ENCODE measurements around the gene SOCS7. TPM values are rescaled to one million over a fixed set of nuclear protein-coding genes. Genes with fewer than 3 reads are reported as not detected.
A peak's percentile ranks its signal among the peaks of the same experiment; 100 is the strongest.

Gene SOCS7
- polyA plus RNA-seq, 5 donors: 12.7 to 20.7 (median 17.3) TPM

GRCh38 chr17:38358586-38359513 is 7.2 kb downstream of the SOCS7 start:
- DNase-seq: no peak

DNA sequence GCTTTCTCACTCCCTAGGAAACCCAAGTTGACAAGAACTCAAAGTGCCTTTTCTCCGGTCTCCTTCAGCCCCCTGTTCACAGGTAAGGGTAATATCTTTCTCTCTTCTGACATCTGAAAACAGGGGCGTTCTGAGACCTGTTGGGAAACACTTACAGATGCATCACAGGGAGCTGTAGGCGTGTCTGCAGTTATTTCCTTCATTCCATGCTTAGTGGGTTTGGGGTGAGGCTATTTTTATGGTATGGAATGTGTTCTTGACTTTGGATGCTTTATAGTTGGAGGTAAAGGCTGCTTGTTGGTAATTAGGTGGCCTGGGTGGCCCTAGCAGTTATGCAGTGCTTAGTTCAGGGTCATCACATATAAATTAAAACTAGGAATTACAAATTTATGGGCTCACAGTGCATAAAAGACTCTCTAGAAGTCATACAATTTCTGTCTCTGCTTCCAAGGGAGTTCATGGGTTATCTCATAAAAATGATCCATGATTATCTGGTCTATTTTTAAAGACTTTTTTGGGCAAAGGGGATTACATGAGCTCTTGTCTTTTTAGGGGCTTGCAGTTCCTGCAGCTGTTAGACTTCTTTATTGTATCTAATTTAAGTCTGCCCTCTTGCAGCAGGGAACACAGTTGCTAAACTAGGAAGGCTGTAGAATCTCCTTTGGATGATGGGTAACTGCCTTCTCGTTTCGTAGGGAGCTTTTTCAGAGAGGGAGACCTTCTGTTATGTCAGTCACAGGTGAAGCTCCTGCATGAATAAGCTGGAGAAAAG is 10.2 kb downstream of the SOCS7 start:
- DNase-seq: no peak

GRCh38 chr17:38363016-38363415 is 11.4 kb downstream of the SOCS7 start:
- no peak for DNase-seq

DNA sequence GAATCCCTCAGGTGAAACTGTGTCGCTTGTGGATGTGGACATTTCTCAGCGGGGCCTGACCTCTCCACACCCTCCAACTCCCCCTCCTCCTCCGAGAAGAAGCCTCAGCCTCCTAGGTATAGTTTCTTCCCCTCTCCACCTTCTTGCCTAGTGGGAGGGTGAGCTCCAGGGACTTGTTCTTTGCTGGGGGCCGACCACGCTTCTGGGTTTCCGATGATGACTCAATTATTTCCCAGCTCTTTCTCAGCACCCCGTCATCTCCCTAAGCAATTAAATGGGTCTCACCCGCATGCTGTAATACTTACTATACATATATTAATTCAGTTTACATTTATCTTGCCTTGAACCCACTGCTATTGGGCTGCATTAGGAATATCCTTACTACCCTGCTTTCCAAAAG is 13.1 kb downstream of the SOCS7 start:
- DNase-seq: no peak

GRCh38 chr17:38369124-38369886 is 17.7 kb downstream of the SOCS7 start:
- DNase-seq: no peak

DNA sequence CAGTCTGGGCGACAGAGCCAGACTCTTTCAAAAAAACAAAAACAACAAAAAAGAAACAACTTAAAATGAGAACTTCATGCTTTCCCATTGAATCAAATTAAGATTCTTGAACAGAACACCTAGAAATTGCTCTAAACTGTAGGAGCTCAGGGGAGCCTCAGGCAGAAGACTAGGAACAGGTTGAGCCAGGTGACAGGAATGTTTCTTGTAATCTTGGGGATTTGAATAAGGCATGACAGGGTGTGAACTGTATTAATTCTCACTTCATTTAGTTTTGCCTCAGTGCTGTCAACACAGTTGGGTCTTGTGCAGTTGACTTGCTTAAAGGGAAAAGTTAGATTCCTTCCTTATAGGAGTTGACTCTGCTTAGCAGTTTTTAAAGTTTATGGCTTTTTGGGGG is 27.8 kb downstream of the SOCS7 start:
- no peak for DNase-seq

DNA sequence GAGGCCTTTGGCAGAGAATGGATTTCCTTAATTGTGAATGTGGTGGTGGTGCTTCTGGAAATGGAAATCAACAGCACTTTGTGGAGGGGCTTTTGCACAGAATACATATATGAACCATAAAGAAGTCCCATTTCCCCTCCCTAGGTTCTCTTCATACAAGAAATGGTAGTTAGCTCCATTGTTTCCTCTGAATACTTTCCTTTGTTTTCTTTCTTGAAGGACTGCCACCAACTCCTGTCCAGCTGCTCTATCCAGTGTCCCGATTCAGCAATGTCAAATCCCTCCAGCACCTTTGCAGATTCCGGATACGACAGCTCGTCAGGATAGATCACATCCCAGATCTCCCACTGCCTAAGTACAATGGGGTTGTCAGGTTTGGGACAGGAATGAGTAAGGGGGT is 43.4 kb downstream of the SOCS7 start:
- no peak for DNase-seq

DNA sequence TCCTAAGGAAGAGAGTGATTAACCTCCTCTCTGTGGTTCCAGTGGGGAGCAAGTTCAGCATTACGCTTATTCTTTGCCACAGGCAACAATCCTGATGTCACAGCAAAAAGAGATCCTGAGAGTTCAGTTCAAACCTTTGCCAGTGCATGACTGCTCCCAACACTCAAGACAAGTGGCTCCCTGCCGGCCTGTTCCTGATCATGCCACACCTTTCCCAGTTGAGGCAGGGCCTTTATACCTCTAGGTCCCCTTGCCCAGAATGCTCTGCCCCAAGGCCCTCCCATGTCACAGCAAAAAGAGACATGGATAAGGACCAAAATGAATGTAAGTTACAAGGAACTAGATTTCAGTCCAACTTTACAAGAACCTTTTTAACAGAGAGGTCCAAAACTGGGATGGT is 45.6 kb downstream of the SOCS7 start:
- no peak for DNase-seq

DNA sequence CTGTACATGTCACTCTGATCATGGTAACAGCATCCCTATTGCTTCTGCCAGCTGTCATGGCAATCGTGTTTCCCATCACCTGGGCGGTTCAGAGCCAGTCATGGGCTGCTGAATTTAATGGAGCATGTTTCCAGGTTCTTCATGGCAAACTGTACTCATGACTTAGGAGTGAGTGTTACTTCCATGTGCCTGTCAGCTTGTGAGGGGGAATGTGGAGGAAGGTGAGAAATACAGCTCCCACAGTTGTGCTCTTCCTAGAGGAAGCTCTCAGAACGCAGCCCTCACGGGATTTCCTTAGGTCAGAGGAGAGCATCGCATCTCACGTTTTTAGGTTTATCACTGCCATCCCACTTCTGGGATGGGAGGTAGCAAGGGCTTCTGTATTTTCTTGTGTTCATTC is 48.6 kb downstream of the SOCS7 start:
- DNase-seq: no peak

DNA sequence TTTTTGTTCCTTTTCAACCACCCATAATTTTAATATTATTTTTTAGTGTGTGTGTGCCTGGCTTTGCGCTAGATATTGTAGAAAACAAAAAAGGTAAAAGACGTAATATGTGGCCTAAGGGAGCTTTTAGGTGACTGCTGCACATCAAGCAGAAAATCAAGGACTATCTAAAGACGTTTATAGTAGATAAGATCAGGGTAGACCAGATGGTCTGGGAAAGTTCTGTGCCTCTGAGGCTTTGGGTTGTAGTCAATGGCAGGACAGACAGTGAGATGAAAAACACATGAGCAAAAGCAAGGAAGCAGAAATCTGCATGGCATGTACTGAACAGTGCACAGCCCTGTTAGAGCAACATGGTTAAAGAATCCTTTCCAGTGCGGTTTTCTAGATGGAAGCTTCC is 49.8 kb downstream of the SOCS7 start:
- no peak for DNase-seq

DNA sequence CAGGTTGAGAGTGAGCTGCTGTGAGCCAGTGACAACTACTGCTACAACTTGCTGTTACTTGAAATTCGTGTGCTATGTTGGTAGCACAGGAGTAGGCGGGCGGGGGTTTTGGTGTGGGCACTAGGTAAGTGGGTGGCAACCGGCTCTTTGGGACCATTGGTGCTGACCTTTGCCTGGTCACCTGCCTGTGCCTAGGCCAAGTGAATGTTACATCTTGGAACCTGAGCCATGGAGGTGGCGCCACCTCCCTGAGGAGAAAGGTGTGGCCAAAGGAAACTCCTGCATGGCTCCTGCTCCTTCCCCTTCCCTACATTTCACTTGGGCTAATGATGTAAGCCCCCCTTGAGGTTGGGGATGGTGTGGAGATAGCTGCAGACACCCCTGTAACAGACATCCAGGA is 51.3 kb downstream of the SOCS7 start:
- DNase-seq: no peak

DNA sequence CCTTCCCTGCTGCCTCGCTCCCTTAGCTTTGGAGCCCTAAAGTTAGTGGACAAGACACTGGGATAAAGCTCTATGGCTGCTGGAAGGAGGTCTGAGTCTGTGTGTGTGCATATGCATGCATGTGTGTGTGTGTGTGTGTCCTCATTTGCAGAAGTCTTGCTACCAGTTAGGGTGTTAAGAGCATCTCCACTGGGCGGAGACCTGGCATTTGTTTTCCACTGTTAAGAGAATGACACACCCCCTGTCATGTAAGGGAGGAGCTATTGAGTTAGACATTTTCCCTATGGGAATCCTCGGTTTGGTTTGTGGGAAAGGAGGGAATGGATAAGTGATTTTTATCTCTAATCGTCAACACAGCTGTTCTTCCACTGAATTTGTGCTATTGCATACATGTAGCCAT is 51.8 kb downstream of the SOCS7 start:
- DNase-seq: peak in 1 of 2 donors; percentile 55

DNA sequence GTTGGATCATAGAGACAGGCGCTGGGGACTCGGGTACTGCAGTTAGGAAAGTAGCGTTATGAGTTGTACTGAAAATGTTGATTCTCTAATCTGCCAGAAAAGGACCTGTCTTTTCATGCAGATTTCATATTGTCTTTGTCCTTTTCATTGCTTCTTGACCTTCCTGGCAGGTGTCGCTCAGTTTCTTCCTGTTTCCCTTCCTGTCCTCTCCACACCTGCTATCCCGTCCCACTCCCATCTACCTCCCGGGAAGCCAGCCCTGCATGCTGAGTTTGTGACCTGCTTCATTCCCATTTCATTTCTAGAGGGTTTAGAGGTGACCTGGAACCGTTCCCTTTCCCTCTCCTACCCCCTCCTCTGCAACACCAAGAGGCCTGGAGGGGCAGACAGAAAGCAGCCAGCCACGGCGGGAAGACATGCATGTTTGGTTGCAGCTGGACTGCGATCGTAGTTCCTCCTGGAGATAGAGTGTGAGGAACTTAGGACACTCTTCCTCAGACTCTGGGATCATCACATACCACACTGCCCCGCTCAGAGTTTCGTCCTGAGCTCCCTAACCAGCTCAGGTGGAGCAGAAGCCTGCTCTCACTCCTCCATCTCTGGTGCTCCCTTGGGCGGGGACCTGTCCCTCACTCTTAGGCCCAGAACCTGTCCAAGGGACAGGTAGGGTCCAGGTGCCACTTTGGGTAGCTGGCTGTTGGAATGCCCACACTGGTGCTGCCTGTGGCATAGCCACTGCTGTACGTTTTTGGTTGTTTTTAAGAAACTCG is 52.7 kb downstream of the SOCS7 start:
- DNase-seq: no peak

DNA sequence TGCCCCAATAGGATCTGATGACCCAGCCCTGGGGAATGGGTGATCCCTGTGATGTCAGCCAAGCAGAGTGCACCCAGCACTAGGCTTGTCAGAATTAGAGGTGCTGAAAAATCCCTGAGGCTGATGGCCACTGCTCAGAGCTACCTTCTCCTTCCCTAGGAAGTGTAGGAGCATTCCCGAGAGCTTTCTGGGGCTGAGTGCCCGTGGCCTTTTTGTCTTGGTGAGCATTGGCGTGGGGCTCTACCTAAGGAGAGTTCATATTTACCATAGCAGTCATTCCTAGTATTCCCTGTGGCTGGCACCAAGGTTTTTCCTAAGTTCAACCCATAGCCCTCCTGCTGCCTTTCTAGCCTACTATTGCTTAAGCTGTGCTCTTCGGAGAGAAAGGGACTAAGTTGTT is 54.0 kb downstream of the SOCS7 start:
- no peak for DNase-seq

DNA sequence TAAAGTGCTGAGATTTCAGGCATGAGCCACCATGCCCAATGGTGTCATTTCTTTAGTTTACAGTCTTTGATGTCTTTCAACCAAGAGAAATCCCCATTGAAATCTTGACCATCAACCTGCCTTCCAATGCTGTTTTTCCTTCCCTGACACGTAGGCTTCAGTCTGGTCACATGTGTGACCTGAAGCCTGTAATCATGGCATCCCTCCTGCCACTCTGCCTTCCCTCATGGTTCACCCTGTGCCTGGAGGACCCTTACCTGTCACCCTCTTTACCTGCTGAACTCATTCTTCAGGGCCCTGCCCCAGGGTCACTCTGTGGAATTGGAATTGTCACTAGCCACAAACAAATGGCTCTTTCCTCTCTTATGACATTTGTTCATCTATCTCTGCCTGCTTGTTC is 58.6 kb downstream of the SOCS7 start:
- DNase-seq: no peak

- DNase-seq: peak; percentile 54 to 75
Measured at GRCh38 chr17:38415250-38416194, 63.9 kb downstream of the SOCS7 start.

GRCh38 chr17:38416840-38417209 is 65.2 kb downstream of the SOCS7 start:
- DNase-seq: no peak

DNA sequence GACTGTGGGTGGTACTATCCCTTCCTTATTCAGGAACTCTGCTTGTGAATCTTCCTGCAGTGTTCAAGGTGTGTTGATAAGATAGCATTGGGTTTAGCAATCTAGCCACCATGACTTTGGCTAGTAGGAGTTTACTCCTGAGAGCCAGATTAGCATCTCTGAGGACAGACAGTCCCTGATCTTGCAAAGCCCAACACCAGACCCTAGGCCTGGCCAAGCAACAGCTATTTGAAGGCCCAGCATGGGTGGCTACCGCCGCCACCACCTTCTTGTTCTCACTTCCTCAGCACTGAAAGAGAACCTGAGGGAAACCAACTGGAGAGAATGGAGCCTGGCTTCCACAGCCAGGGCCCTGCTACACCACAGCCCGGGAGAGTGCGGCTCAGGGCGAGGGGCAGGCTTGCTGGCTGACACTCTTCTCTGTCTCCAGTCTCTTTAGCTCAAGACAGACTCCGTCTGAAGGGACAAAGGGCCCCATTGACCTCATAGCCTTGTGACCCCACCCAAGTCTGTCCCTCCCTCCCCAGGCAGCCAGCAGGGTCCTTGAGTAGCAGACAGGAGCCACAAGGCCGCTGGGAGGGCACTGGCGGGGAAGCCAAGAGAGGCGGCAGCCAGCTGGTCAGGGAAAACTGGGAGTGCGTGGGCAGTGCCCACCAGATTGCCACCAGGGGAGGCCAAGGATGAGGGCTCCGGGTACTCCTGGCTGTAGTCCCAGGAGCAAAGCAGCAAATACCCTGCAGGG is 65.7 kb downstream of the SOCS7 start:
- DNase-seq: no peak

GRCh38 chr17:38418062-38418692 is 66.5 kb downstream of the SOCS7 start:
- DNase-seq: no peak

Data from right lung (tissue), 5 donors.